Keratinocyte (primary cell): ENCODE data around the gene SIN3B. TPM values are rescaled to one million over a fixed set of nuclear protein-coding genes. Genes with fewer than 3 reads are reported as not detected.

Experiments used
- DNase-seq: peaks from one replicate; pipeline ENCODE4 v3.0.0-alpha.2; 2011; ENCODE audit warnings: low read depth, missing footprints, low spot score
- FAIRE-seq: peaks from 2 replicates; lab custom pipeline; 2011; peaks lifted over from hg19 to GRCh38; lab: Jason Lieb, UNC
- H2AFZ ChIP-seq: 2 replicates; pipeline ENCODE4 v1.6.0; 2012; ENCODE audit warnings: low read length, control low read depth, inconsistent platforms; ENCODE audit not compliant: control insufficient read depth
- H3K27ac ChIP-seq: 2 replicates; pipeline ENCODE4 v1.5.1; 2011; ENCODE audit warnings: low read length; ENCODE audit not compliant: control insufficient read depth, insufficient read depth
- H3K27me3 ChIP-seq: 3 replicates; pipeline ENCODE4 v1.6.0; 2011; ENCODE audit warnings: low read length; ENCODE audit not compliant: control insufficient read depth, insufficient read depth; ENCODE audit errors: extremely low read depth
- H3K36me3 ChIP-seq, 2 experiments: 2 replicates in 1 of 2; 3 replicates in 1 of 2; pipeline ENCODE4 v1.5.1; 2011; ENCODE audit warnings: low read length in 2 of 2, mild to moderate bottlenecking in 1 of 2; ENCODE audit not compliant: control insufficient read depth in 2 of 2, insufficient read depth in 2 of 2; ENCODE audit errors: extremely low read depth in 1 of 2
- H3K4me1 ChIP-seq: 3 replicates; pipeline ENCODE4 v1.5.1; 2011; ENCODE audit warnings: low read length; ENCODE audit not compliant: control insufficient read depth, insufficient read depth; ENCODE audit errors: extremely low read depth
- H3K4me2 ChIP-seq: 3 replicates; pipeline ENCODE4 v1.6.0; 2011; ENCODE audit warnings: low read depth, low read length; ENCODE audit not compliant: control insufficient read depth, insufficient read depth; ENCODE audit errors: extremely low read depth
- H3K4me3 ChIP-seq, 3 experiments: fragments of 200-600 bp in 1 of 3; sonication (generic) in 1 of 3; 2 replicates in 2 of 3; 3 replicates in 1 of 3; pipeline ENCODE4 v1.5.1; 2011 to 2016; ENCODE audit warnings: low read length in 3 of 3, mild to moderate bottlenecking in 3 of 3, control low read depth in 2 of 3, inconsistent platforms in 1 of 3, low read depth in 1 of 3, mixed read lengths in 1 of 3, mixed run types in 1 of 3, moderate library complexity in 1 of 3; ENCODE audit not compliant: control insufficient read depth in 2 of 3, insufficient read depth in 2 of 3; ENCODE audit errors: extremely low read depth in 1 of 3
- H3K79me2 ChIP-seq: 2 replicates; pipeline ENCODE4 v1.6.0; 2012; ENCODE audit warnings: low read length; ENCODE audit not compliant: control insufficient read depth, insufficient read depth
- H3K9ac ChIP-seq: 3 replicates; pipeline ENCODE4 v1.6.0; 2011; ENCODE audit warnings: low read length; ENCODE audit not compliant: control insufficient read depth, insufficient read depth; ENCODE audit errors: extremely low read depth
- H3K9me1 ChIP-seq: 3 replicates; pipeline ENCODE4 v1.6.0; 2011; ENCODE audit warnings: low read length; ENCODE audit not compliant: control insufficient read depth, insufficient read depth; ENCODE audit errors: extremely low read depth
- H3K9me3 ChIP-seq: 2 replicates; pipeline ENCODE4 v1.5.1; 2012; ENCODE audit warnings: low read depth, low read length; ENCODE audit not compliant: control insufficient read depth
- H4K20me1 ChIP-seq: 3 replicates; pipeline ENCODE4 v1.6.0; 2011; ENCODE audit warnings: low read length; ENCODE audit not compliant: control insufficient read depth, insufficient read depth; ENCODE audit errors: extremely low read depth
- CTCF ChIP-seq, 3 experiments: IDR thresholded peaks in 1 of 3; conservative IDR thresholded peaks in 1 of 3; optimal IDR thresholded peaks in 1 of 3; 2 replicates in 2 of 3; 3 replicates in 1 of 3; pipeline versions ENCODE3 to v1.5.1; 2011; ENCODE audit warnings: low read length in 3 of 3, mild to moderate bottlenecking in 3 of 3, moderate library complexity in 2 of 3, control low read depth in 1 of 3, inconsistent platforms in 1 of 3; ENCODE audit not compliant: insufficient read depth in 2 of 3; ENCODE audit errors: extremely low read depth in 1 of 3
- EZH2 ChIP-seq: IDR thresholded peaks from one replicate; pipeline ENCODE4 v1.6.1; 2012; ENCODE audit warnings: inconsistent platforms, mild to moderate bottlenecking, low read length, moderate library complexity
- dilution Hi-C: fragments of 300-500 bp; cut with MboI; formaldehyde crosslinking; loops from one replicate; pipeline ENCODE4 v1.7.0; 2020; ENCODE audit warnings: low sequenced_read_pairs; ENCODE audit not compliant: extremely low pct_ligation_motif_present
- polyA plus RNA-seq, 5 experiments: library from polyadenylated mRNA; depleted of rRNA in 3 of 5; stranded (reverse) in 3 of 5; stranded (forward) in 1 of 5; unstranded in 1 of 5; fragments of >200 nt; gene quantifications; 1 replicate in 1 of 5; 2 replicates in 3 of 5; 3 replicates in 1 of 5; pipeline versions ENCODE4 v1.2.1 to v1.2.3, GENCODE V29; 2011 to 2012; ENCODE audit warnings: missing spikeins in 2 of 5, low read depth in 1 of 5, low replicate concordance in 1 of 5

Gene SIN3B
- polyA plus RNA-seq, 1 donor (not counting 4 experiments of a cell fraction or from before 2014, with no cell fraction given), result 30.9 TPM

- dilution Hi-C loops, result no loop called here
- H3K4me2 ChIP-seq, result no peak overlapping the region
- no peak overlapping the region for H3K4me3 ChIP-seq
- TF ChIP-seq CTCF (optimal IDR thresholded peaks at IDR 0.05 in 1 of 3, IDR thresholded peaks at IDR 0.05 in 1 of 3, conservative IDR thresholded peaks at IDR 0.05 in 1 of 3; ENCODE audit: extremely low read depth in 1 of 3, insufficient read depth in 2 of 3, low read length in 3 of 3) (no peak), EZH2 (no peak)
- no peak overlapping the region for H2AFZ ChIP-seq
- no peak overlapping the region for H3K9ac ChIP-seq
- H3K79me2 ChIP-seq, result peaks cover 40% of the 10 kb centered on the region
- H4K20me1 ChIP-seq, result peaks cover 5% of the 10 kb centered on the region
- H3K27ac ChIP-seq, result no peak overlapping the region
- peaks cover 23% of the 10 kb centered on the region for H3K4me1 ChIP-seq
- peaks cover 4% of the 10 kb centered on the region for H3K9me1 ChIP-seq
- peaks cover 17 to 37% of the 10 kb centered on the region in 2 experiments for H3K36me3 ChIP-seq
- no peaks in the 10 kb centered on the region for H3K27me3 ChIP-seq
- no peaks in the 10 kb centered on the region for H3K9me3 ChIP-seq
- no peak for FAIRE-seq
- DNase-seq, result no peak
These were observed 2.3 kb downstream of the SIN3B start for GRCh38 chr19:16831531-16831930.

- H4K20me1 ChIP-seq, result peaks cover 8% of the 10 kb centered on the region
- FAIRE-seq, result peak; percentile 17
- dilution Hi-C loops, result no loop called here
These were observed 5.5 kb downstream of the SIN3B start for GRCh38 chr19:16834747-16835146.

More at GRCh38 chr19:16834747-16835146, 5.5 kb downstream of the SIN3B start:
- TF ChIP-seq EZH2 (no peak), CTCF (optimal IDR thresholded peaks at IDR 0.05 in 1 of 3, IDR thresholded peaks at IDR 0.05 in 1 of 3, conservative IDR thresholded peaks at IDR 0.05 in 1 of 3; ENCODE audit: extremely low read depth in 1 of 3, insufficient read depth in 2 of 3, low read length in 3 of 3) (no peak)
- Histone ChIP-seq H3K4me1 (peaks cover 19% of the 10 kb centered on the region), H3K9me1 (peaks cover 6% of the 10 kb centered on the region), H3K9ac (peak overlapping the region; percentile 63), H3K4me2 (peak overlapping the region; percentile 37), H3K36me3 (peaks cover 23 to 51% of the 10 kb centered on the region in 2 experiments), H3K27me3 (no peaks in the 10 kb centered on the region), H2AFZ (no peak overlapping the region), H3K27ac (peak overlapping the region; percentile 78), H3K4me3 (peak overlapping the region in 1 of 3 experiments; percentile 26), H3K9me3 (no peaks in the 10 kb centered on the region), H3K79me2 (peaks cover 48% of the 10 kb centered on the region)
- no peak for DNase-seq
